GM21737 (cell line): ENCODE results near the gene SELENOT.

ENCODE experiments used
- ATAC-seq: cut with Tn5 transposase; IDR thresholded peaks from one replicate; pipeline ENCODE4 v1.9.1; 2021; ENCODE audit warnings: mild to moderate bottlenecking, moderate library complexity; ENCODE audit not compliant: unreplicated experiment

The SELENOT gene

GRCh38 chr3:150662410-150663200 is 59.5 kb downstream of the SELENOT start:
- ATAC-seq: no peak

DNA sequence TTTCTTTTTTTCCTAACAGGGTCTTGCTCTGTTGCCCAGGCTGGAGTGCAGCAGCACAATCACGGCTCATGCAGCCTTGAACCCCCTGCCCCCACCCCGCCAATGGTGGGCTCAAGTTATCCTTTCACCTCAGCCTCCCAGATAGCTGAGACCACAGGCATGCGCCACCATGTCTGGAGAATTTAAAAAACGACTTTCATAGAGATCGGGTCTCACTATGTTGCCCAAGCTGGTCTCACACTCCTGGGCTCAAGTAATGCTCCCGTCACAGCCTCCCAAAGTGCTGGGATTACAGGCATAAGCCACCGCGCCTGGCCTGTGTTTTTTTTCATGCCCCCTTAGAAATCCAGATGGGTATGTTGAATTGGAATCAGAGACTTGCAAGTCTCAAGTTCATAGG is 60.3 kb downstream of the SELENOT start:
- ATAC-seq: no peak

DNA sequence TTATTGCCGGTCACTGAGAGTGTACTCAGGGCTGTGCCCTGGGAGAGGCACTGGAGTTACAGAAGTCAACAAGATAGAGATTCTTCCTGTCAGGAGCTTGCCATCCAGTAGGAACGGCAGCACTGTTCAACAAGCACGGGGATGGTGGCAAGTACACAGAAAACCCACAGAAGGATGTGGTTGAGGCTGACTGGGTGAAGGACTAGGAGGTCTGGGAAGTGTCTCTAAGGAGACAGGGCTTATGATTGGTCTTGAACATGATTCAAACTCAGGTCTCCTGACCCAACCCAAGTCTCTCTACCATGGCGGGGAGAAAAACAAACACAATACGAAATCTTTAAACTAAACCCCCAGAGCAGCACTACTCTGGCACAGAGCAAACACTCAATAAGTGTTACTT is 63.0 kb downstream of the SELENOT start:
- no peak for ATAC-seq

GRCh38 chr3:150673966-150674365 is 70.8 kb downstream of the SELENOT start:
- ATAC-seq: no peak

DNA sequence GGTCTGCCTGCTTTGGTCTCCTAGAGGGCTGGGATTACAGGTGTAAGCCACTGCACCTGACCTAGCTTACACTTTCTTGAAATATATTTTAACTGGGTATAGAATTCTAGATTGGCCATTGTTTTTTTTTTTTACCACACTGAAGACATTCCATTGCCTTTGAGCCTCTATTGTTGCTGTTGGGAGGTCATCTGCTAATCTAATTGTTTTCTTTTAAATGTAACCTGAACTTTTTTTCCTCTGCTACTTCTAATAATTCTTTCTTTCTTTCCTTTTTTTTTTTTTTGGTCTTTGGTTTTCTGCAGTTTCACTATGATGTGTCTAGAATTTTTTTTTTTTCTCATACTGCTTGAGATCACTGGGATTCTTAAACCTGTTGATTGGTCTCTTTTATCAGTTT is 72.5 kb downstream of the SELENOT start:
- no peak for ATAC-seq
